NT2/D1 (cell line): ENCODE measurements around the gene RIMBP2.

ENCODE experiments used
- SUZ12 ChIP-seq: IDR thresholded peaks from 2 replicates; pipeline ENCODE4 v1.6.1; 2011; ENCODE audit not compliant: insufficient read length, insufficient read depth; ENCODE audit errors: extremely low read depth
- YY1 ChIP-seq: IDR thresholded peaks from 2 replicates; pipeline ENCODE4 v1.6.1; 2011; ENCODE audit not compliant: insufficient read length, insufficient read depth
- ZNF274 ChIP-seq: IDR thresholded peaks from 2 replicates; pipeline ENCODE4 v1.6.1; 2011; ENCODE audit warnings: mild to moderate bottlenecking, low read depth, low read length

DNA sequence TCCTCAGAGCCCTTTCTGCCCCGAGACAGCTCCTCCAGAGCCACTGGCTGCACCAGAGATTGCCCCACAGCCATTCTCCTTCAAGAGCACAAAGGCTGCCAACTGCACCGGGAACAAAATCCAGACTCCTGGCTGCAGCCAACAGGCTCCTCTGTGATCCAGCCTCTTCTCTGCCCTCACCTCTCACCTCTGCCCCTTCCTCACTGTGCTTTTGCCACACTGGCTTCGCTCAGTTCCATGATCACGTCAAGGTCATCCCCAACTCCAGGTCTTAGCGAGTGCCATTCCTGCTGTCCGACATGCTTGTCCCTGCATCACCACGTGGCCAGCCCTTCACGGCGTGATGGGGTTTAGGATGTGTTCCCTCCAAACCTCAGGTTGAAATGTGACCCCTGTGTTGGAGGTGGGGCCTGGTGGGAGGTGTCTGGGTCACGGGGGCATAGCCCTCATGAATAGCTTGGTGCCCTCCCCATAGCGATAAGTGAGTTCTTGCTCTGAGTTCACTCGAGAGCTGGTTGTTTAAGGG lies 229.1 kb downstream of the RIMBP2 start:
- no peak for TF ChIP-seq SUZ12
- no peak for TF ChIP-seq YY1
- TF ChIP-seq ZNF274, result no peak
